ENCODE results near the gene DENND6B.

DNA sequence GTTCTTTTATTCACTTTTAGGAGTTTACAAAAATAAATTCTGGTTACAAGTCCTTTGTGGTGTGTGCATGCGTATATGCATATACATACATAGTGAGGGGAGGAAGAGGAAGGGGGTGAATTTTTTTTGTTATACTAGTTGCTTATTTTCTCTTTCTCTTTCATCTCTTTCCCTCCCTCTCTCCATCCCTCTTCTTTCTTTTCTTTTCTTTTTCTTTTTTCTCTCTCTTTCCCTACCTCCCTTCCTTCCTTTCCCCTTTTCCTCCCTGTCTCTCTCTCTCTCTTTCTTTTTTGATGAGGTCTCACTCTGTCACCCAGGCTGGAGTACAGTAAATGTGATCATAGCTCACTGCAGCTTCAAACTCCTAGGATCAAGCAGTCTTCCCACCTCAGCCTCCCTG is 30.4 kb upstream of the DENND6B start:
- TF ChIP-seq, protein P1, sequence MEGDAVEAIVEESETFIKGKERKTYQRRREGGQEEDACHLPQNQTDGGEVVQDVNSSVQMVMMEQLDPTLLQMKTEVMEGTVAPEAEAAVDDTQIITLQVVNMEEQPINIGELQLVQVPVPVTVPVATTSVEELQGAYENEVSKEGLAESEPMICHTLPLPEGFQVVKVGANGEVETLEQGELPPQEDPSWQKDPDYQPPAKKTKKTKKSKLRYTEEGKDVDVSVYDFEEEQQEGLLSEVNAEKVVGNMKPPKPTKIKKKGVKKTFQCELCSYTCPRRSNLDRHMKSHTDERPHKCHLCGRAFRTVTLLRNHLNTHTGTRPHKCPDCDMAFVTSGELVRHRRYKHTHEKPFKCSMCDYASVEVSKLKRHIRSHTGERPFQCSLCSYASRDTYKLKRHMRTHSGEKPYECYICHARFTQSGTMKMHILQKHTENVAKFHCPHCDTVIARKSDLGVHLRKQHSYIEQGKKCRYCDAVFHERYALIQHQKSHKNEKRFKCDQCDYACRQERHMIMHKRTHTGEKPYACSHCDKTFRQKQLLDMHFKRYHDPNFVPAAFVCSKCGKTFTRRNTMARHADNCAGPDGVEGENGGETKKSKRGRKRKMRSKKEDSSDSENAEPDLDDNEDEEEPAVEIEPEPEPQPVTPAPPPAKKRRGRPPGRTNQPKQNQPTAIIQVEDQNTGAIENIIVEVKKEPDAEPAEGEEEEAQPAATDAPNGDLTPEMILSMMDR (conservative IDR thresholded peaks at IDR 0.05), result no peak
- no peak for TF ChIP-seq EZH2 (IDR thresholded peaks at IDR 0.05; ENCODE audit: low read depth)
